WI38 (cell line): ENCODE measurements around the gene CLDN3.
"Not testable (repeated sequence)": the region's sequence is repeated elsewhere in the genome, so short reads cannot be mapped to it uniquely, and the experiment has no call there.

Experiments used
- H3K4me3 ChIP-seq: 2 replicates; pipeline ENCODE4 v1.5.1; 2011; ENCODE audit warnings: low read depth, mild to moderate bottlenecking, control low read depth, low read length
- CTCF ChIP-seq: IDR thresholded peaks from 2 replicates; pipeline ENCODE4 v1.5.1; 2012; ENCODE audit warnings: low read depth, mild to moderate bottlenecking, control low read depth, low read length

CLDN3 gene

GRCh38 chr7:73722785-73723184 is 47.3 kb downstream of the CLDN3 start:
- no peak for TF ChIP-seq CTCF
- no peak overlapping the region for H3K4me3 ChIP-seq

- H3K4me3 ChIP-seq = not testable (repeated sequence)
Measured at GRCh38 chr7:73722182-73722581, 47.9 kb downstream of the CLDN3 start.

- no peak overlapping the region for H3K4me3 ChIP-seq
Measured at GRCh38 chr7:73721377-73721817, 48.7 kb downstream of the CLDN3 start.

GRCh38 chr7:73720443-73720842 is 49.6 kb downstream of the CLDN3 start:
- H3K4me3 ChIP-seq = not testable (repeated sequence)

More at GRCh38 chr7:73721377-73721817, 48.7 kb downstream of the CLDN3 start:
- no peak for TF ChIP-seq CTCF

GRCh38 chr7:73719806-73720169 is 50.3 kb downstream of the CLDN3 start:
- TF ChIP-seq CTCF = no peak
- peak overlapping the region; percentile 50 for H3K4me3 ChIP-seq
